Osteocyte (in vitro differentiated cells): ENCODE data around the gene NEB. TPM values are rescaled to one million over a fixed set of nuclear protein-coding genes. Genes with fewer than 3 reads are reported as not detected.

ENCODE experiments used
- DNase-seq: peaks from one replicate; pipeline ENCODE4 v3.0.0; 2021; ENCODE audit warnings: mixed read lengths; ENCODE audit not compliant: unreplicated experiment; ENCODE audit errors: extremely low spot score
- H3K27ac Mint-ChIP-seq: one replicate; pipeline ENCODE4 v1.8.0; 2021; ENCODE audit warnings: mild to moderate bottlenecking, mixed read lengths; ENCODE audit not compliant: unreplicated experiment
- H3K27me3 Mint-ChIP-seq: one replicate; pipeline ENCODE4 v1.8.0; 2021; ENCODE audit warnings: mixed read lengths; ENCODE audit not compliant: unreplicated experiment
- H3K36me3 Mint-ChIP-seq: one replicate; pipeline ENCODE4 v1.8.0; 2021; ENCODE audit warnings: mixed read lengths; ENCODE audit not compliant: unreplicated experiment
- H3K4me1 Mint-ChIP-seq: one replicate; pipeline ENCODE4 v1.8.0; 2021; ENCODE audit warnings: mixed read lengths; ENCODE audit not compliant: unreplicated experiment
- H3K4me3 Mint-ChIP-seq: one replicate; pipeline ENCODE4 v1.8.0; 2021; ENCODE audit warnings: mild to moderate bottlenecking, moderate library complexity, mixed read lengths; ENCODE audit not compliant: unreplicated experiment
- H3K9me3 Mint-ChIP-seq: one replicate; pipeline ENCODE4 v1.8.0; 2021; ENCODE audit warnings: mixed read lengths; ENCODE audit not compliant: unreplicated experiment
- total RNA-seq: library from RNA; stranded (reverse); gene quantifications from 2 replicates; pipeline ENCODE4 v1.2.1, GENCODE V29; 2021
- TF ChIP-seq, protein P1 (sequence below): fragments of 200-600 bp; sonication (generic); IDR thresholded peaks from 2 replicates; pipeline ENCODE4 v1.5.0; 2021; ENCODE audit warnings: antibody characterized with exemption, mild to moderate bottlenecking, moderate library complexity

The NEB gene
- total RNA-seq, 1 donor from 2014 or later: 0.40 TPM

DNA sequence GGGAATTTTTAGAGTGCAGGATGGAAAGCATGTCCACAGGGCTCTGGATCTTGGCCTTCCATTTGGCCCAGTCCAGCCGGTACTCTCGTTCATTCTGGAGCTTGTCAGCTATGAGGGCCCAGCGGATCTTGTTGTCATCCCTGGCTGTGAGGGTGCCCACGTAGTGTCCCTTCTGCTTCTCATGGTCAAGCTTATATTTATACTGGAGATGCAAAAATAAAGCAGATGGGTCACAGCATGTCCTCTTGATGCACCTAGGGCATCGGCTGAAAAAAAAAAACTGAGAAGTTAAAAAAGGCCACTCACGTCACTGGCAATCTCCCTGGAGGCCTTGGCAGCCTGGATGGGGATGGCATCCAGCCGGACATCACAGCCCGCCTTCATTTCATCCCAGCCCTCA is 164.1 kb downstream of the NEB start:
- no peak for DNase-seq
- Mint-ChIP-seq H3K27me3 (peaks cover 4% of the 10 kb centered on the region), H3K36me3 (no peaks in the 10 kb centered on the region), H3K4me1 (no peaks in the 10 kb centered on the region), H3K27ac (no peak overlapping the region), H3K9me3 (no peaks in the 10 kb centered on the region), H3K4me3 (no peak overlapping the region)
- TF ChIP-seq, protein P1, sequence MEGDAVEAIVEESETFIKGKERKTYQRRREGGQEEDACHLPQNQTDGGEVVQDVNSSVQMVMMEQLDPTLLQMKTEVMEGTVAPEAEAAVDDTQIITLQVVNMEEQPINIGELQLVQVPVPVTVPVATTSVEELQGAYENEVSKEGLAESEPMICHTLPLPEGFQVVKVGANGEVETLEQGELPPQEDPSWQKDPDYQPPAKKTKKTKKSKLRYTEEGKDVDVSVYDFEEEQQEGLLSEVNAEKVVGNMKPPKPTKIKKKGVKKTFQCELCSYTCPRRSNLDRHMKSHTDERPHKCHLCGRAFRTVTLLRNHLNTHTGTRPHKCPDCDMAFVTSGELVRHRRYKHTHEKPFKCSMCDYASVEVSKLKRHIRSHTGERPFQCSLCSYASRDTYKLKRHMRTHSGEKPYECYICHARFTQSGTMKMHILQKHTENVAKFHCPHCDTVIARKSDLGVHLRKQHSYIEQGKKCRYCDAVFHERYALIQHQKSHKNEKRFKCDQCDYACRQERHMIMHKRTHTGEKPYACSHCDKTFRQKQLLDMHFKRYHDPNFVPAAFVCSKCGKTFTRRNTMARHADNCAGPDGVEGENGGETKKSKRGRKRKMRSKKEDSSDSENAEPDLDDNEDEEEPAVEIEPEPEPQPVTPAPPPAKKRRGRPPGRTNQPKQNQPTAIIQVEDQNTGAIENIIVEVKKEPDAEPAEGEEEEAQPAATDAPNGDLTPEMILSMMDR: no peak

DNA sequence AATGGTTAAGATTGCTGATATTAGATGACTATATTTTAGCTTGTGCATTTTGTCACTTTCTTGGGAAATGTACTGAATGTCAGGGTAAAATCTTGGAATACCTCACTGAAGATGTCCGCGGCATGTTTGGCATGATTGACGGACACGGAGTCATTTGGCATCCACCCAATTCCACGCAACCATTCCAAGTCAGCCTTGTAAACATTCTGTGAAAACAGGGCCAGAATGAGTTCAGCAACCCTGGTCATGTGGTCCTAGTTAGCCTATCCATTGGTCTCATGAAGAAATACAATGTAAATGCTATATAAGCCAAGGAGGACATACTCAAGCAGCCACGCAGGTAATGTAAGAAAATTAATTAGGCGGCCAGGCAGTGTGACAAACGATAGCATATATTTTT is 165.1 kb downstream of the NEB start:
- DNase-seq: no peak
- no peaks in the 10 kb centered on the region for H3K4me1 Mint-ChIP-seq
- no peaks in the 10 kb centered on the region for H3K9me3 Mint-ChIP-seq
- no peak overlapping the region for H3K4me3 Mint-ChIP-seq
- peaks cover 6% of the 10 kb centered on the region for H3K27me3 Mint-ChIP-seq
- H3K27ac Mint-ChIP-seq: no peak overlapping the region
- no peaks in the 10 kb centered on the region for H3K36me3 Mint-ChIP-seq
- TF ChIP-seq, protein P1: no peak

DNA sequence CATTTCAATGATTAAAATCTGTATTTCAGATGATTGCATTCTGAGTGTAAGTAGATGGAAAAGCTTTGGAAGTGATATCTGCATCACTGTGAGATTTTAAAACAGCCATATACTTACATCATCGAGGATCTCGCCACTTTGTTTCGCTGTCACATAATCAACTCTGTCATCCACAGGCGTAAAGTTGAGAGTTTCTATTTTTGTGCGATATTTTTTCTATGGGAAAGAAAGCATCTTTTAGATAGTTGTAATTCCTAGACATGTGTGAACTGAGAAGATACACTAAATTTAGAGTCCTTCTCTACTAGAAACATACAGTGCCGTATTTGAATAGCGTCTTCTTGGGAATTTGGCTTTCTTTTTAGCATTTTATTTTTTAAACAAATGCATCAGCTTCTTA is 165.8 kb downstream of the NEB start:
- no peaks in the 10 kb centered on the region for H3K36me3 Mint-ChIP-seq
- no peak overlapping the region for H3K4me3 Mint-ChIP-seq
- no peak for DNase-seq
- no peak overlapping the region for H3K27ac Mint-ChIP-seq
- H3K27me3 Mint-ChIP-seq: peaks cover 6% of the 10 kb centered on the region
- H3K9me3 Mint-ChIP-seq: no peaks in the 10 kb centered on the region
- H3K4me1 Mint-ChIP-seq: no peaks in the 10 kb centered on the region
- TF ChIP-seq, protein P1: no peak

DNA sequence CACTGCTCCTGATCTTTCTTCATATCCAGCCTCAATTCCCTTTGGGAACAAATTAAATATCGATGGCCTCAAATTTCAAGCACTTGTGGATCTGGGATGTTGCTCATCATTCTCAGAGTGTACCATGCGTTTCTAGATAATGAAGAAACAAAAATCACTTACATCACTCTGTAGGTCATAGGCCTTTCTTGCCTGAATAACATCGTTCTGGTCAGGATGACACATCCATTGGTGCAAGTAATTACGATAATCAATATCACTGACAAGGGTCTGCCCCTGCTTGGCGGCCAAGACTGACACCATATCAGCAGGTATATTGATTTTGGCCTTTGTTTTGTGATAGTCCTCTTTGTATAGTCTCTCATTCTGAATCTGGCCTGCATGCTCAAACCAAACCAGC is 167.3 kb downstream of the NEB start:
- Mint-ChIP-seq H3K27me3 (peaks cover 6% of the 10 kb centered on the region), H3K9me3 (no peaks in the 10 kb centered on the region), H3K4me3 (no peak overlapping the region), H3K36me3 (no peaks in the 10 kb centered on the region), H3K27ac (no peak overlapping the region), H3K4me1 (no peaks in the 10 kb centered on the region)
- DNase-seq: no peak
- TF ChIP-seq, protein P1: no peak

DNA sequence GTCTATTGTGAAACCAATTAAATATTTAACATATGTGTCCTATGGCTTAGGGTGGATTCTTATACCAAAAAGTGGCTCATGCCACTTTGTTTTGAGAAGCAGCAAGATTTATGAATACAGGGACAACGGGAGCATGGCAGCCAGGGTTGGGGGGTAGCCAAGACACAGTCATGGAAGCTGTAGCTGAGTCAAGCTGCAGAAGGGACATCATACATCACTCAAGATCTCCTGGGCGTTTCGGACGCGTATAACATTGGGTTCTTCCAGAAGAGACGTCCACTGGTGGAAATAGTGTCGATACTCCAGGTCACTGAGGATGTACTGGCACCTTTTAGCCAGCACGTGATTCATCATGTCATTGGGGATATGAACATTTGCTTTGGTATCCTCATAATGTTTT is 171.9 kb downstream of the NEB start:
- TF ChIP-seq, protein P1: no peak
- DNase-seq: no peak
- Mint-ChIP-seq H3K4me1 (peaks cover 2% of the 10 kb centered on the region), H3K4me3 (no peak overlapping the region), H3K36me3 (no peaks in the 10 kb centered on the region), H3K27ac (no peak overlapping the region), H3K9me3 (no peaks in the 10 kb centered on the region), H3K27me3 (peaks cover 8% of the 10 kb centered on the region)
